K562 (cell line): ENCODE results near the gene CD69. TPM values are rescaled to one million over a fixed set of nuclear protein-coding genes. Genes with fewer than 3 reads are reported as not detected.

ENCODE experiments used
- ADNP ChIP-seq: fragments of 200-800 bp; sonication (Bioruptor generic); IDR thresholded peaks from 2 replicates; pipeline ENCODE4 v1.6.1; 2016; ENCODE audit warnings: missing genetic modification characterization, missing compliant biosample characterization
- ARNT ChIP-seq, 2 experiments: fragments of 450-650 bp; IDR thresholded peaks; 2 replicates each; pipeline ENCODE4 v1.6.1; 2016; ENCODE audit warnings: mild to moderate bottlenecking in 1 of 2
- BRCA1 ChIP-seq, 2 experiments: fragments of 450-650 bp in 1 of 2; sonication (generic) in 1 of 2; formaldehyde crosslinking in 1 of 2; IDR thresholded peaks; 2 replicates each; pipeline versions ENCODE4 v1.5.0 to v1.6.1; 2017 to 2020; ENCODE audit warnings: mild to moderate bottlenecking in 1 of 2, missing genetic modification reagents in 1 of 2
- C11orf30 ChIP-seq: fragments of 450-650 bp; IDR thresholded peaks from 2 replicates; pipeline ENCODE4 v1.6.1; 2016; ENCODE audit warnings: low read depth, mild to moderate bottlenecking
- CBFA2T3 ChIP-seq: fragments of 450-650 bp; IDR thresholded peaks from 2 replicates; pipeline ENCODE4 v1.6.1; 2017
- CHAMP1 ChIP-seq: fragments of 450-650 bp; IDR thresholded peaks from 2 replicates; pipeline ENCODE4 v1.6.1; 2016; ENCODE audit warnings: mild to moderate bottlenecking
- CLOCK ChIP-seq: fragments of 250-450 bp; sonication (Bioruptor Pico); IDR thresholded peaks from 2 replicates; pipeline ENCODE4 v1.4.0; 2020; ENCODE audit warnings: mild to moderate bottlenecking, moderate library complexity, borderline replicate concordance
- CTCF ChIP-seq, 3 experiments: IDR thresholded peaks in 2 of 3; conservative IDR thresholded peaks in 1 of 3; 2 replicates each; pipeline ENCODE4 v1.5.1; 2011 to 2012; ENCODE audit warnings: low read length in 3 of 3, mild to moderate bottlenecking in 3 of 3, control low read depth in 2 of 3, improper control_type of control experiment in 1 of 3, inconsistent platforms in 1 of 3, low read depth in 1 of 3, mixed read lengths in 1 of 3, moderate library complexity in 1 of 3; ENCODE audit not compliant: insufficient read depth in 2 of 3
- ETV1 ChIP-seq: fragments of 450-650 bp; conservative IDR thresholded peaks from 2 replicates; pipeline ENCODE4 v1.6.1; 2016; ENCODE audit warnings: missing genetic modification characterization, control low read depth, low read depth, missing compliant biosample characterization
- MBD1 ChIP-seq: fragments of 250-450 bp; sonication (Bioruptor Pico); IDR thresholded peaks from 2 replicates; pipeline ENCODE4 v1.8.0; 2022; ENCODE audit warnings: inconsistent platforms
- NONO ChIP-seq, 2 experiments: fragments of 200-400 bp in 1 of 2; fragments of 450-650 bp in 1 of 2; formaldehyde crosslinking in 1 of 2; IDR thresholded peaks; 2 replicates each; pipeline ENCODE4 v1.6.1; 2017; ENCODE audit warnings: low read depth in 2 of 2, mild to moderate bottlenecking in 2 of 2, moderate library complexity in 2 of 2, low read length in 1 of 2
- POLR2H ChIP-seq: IDR thresholded peaks from 2 replicates; pipeline ENCODE4 v1.6.1; 2016; ENCODE audit warnings: missing genetic modification characterization, low read depth, mild to moderate bottlenecking, control low read depth, missing compliant biosample characterization, moderate library complexity
- SIN3B ChIP-seq: fragments of 450-650 bp; IDR thresholded peaks from 2 replicates; pipeline ENCODE4 v1.6.1; 2017; ENCODE audit warnings: low read depth, mild to moderate bottlenecking, moderate library complexity
- TAL1 ChIP-seq: fragments of 450-650 bp; IDR thresholded peaks from 2 replicates; pipeline ENCODE4 v1.6.1; 2016; ENCODE audit warnings: mild to moderate bottlenecking
- TCF3 ChIP-seq: sonication (generic); formaldehyde crosslinking; IDR thresholded peaks from 2 replicates; pipeline ENCODE4 v1.4.0; 2020; ENCODE audit warnings: mild to moderate bottlenecking, missing genetic modification reagents
- THAP7 ChIP-seq: fragments of 250-450 bp; sonication (Bioruptor Pico); IDR thresholded peaks from 2 replicates; pipeline ENCODE4 v1.5.0; 2021
- ZNF316 ChIP-seq: fragments of 450-650 bp; IDR thresholded peaks from 2 replicates; pipeline ENCODE4 v1.6.1; 2016
- polyA plus RNA-seq, 8 experiments: library from polyadenylated mRNA; depleted of rRNA in 4 of 8; stranded (reverse) in 5 of 8; unstranded in 3 of 8; fragments of >200 nt; fragmentation: Nextera tagmentation in 2 of 8; fragmentation: Illumina TruSeq in 1 of 8; extraction: Ambion mirVana in 2 of 8; extraction: Trizol in 1 of 8; gene quantifications; 2 replicates each; pipeline versions ENCODE4 v1.2.1 to v1.2.3, GENCODE V29; 2011 to 2014; ENCODE audit warnings: inconsistent platforms in 1 of 8, missing spikeins in 1 of 8
- total RNA-seq, 7 experiments: library from RNA; depleted of rRNA in 6 of 7; stranded (reverse); fragments of >200 nt in 6 of 7; fragmentation: Illumina TruSeq in 2 of 7; extraction: Trizol in 2 of 7; gene quantifications; 2 replicates each; pipeline versions ENCODE4 v1.2.1 to v1.2.3, GENCODE V29; 2011 to 2021; ENCODE audit warnings: low replicate concordance in 1 of 7

CD69 gene
- total and polyA plus RNA-seq, 9 of the 15 experiments (the other 6 are each of a cell fraction or from before 2014, with no cell fraction given) = 11.7 to 243 (median 54.4) TPM

- TF ChIP-seq CBFA2T3 (no peak), ADNP (tag) (no peak), CHAMP1 (no peak), CTCF (IDR thresholded peaks at IDR 0.05 in 2 of 3, conservative IDR thresholded peaks at IDR 0.05 in 1 of 3; ENCODE audit: insufficient read depth in 2 of 3, low read depth in 1 of 3, low read length in 3 of 3) (no peak), ARNT (IDR thresholded peaks at IDR 0.05) (no peak), ZNF316 (peak; percentile 73), SIN3B (no peak), POLR2H (tag) (peak; percentile 43; the same call in 1 of the 2 replicates), ETV1 (tag) (no peak), C11orf30 (peak; percentile 54; the same call in 1 of the 2 replicates), CLOCK (CRISPR knock-in tag) (no peak), TAL1 (no peak), BRCA1 (IDR thresholded peaks at IDR 0.05) (no peak), BRCA1 (CRISPR knock-in tag; IDR thresholded peaks at IDR 0.05) (no peak), THAP7 (CRISPR knock-in tag) (no peak), NONO (IDR thresholded peaks at IDR 0.05; ENCODE audit: low read depth in 2 of 2, low read length in 1 of 2) (no peak), TCF3 (CRISPR knock-in tag) (no peak), MBD1 (no peak)
Measured at GRCh38 chr12:9793779-9794395, 33.2 kb upstream of the CD69 start (continued).
